ENCODE data around the gene MPPED2. TPM values are rescaled to one million over a fixed set of nuclear protein-coding genes. Genes with fewer than 3 reads are reported as not detected.

MPPED2 gene
- total RNA-seq, 4 donors from 2014 or later = 0.37 to 1.8 (median 1.3) TPM

GRCh38 chr11:30489076-30489475 lies 97.1 kb downstream of the MPPED2 start:
- intact Hi-C loops (cut with DNase I; ENCODE audit: low total_unique reads) = no loop called here
- TF ChIP-seq POLR2A (IDR thresholded peaks at IDR 0.05) = no peak
- TF ChIP-seq CTCF (IDR thresholded peaks at IDR 0.05) = no peak
- H3K4me3 ChIP-seq (ENCODE audit: low read depth, poor library complexity, severe bottlenecking) = no peak overlapping the region
- 61 to 63% methylated on average over 1 of the region's 1 CpG for WGBS, 2 donors
- no peak for DNase-seq (ENCODE audit: low spot score in 2 of 2)

GRCh38 chr11:30488304-30488998 lies 97.7 kb downstream of the MPPED2 start:
- intact Hi-C loops (cut with DNase I; ENCODE audit: low total_unique reads) = no loop called here
- H3K4me3 ChIP-seq (ENCODE audit: low read depth, poor library complexity, severe bottlenecking) = no peak overlapping the region
- DNase-seq (ENCODE audit: low spot score in 2 of 2) = no peak
- 40 to 42% methylated on average over 8 of the region's 8 CpGs for WGBS, 2 donors
- TF ChIP-seq CTCF (IDR thresholded peaks at IDR 0.05) (no peak), POLR2A (IDR thresholded peaks at IDR 0.05) (no peak)

- 69 to 85% methylated on average over 3 of the region's 3 CpGs for WGBS, 2 donors
- intact Hi-C loops (cut with DNase I; ENCODE audit: low total_unique reads) = no loop called here
- DNase-seq (ENCODE audit: low spot score in 2 of 2) = peak in 1 of 2 donors; percentile 36
- H3K4me3 ChIP-seq (ENCODE audit: low read depth, poor library complexity, severe bottlenecking) = no peak overlapping the region
- TF ChIP-seq POLR2A (IDR thresholded peaks at IDR 0.05) (no peak), CTCF (IDR thresholded peaks at IDR 0.05) (no peak)
Measured at GRCh38 chr11:30487200-30487898, 98.8 kb downstream of the MPPED2 start.

GRCh38 chr11:30485756-30486155 lies 100.4 kb downstream of the MPPED2 start:
- H3K4me3 ChIP-seq (ENCODE audit: low read depth, poor library complexity, severe bottlenecking) = no peak overlapping the region
- TF ChIP-seq CTCF (IDR thresholded peaks at IDR 0.05) = no peak
- no peak for TF ChIP-seq POLR2A (IDR thresholded peaks at IDR 0.05)
- DNase-seq (ENCODE audit: low spot score in 2 of 2) = no peak
- intact Hi-C loops (cut with DNase I; ENCODE audit: low total_unique reads) = no loop called here
- 45 to 55% methylated on average over 3 of the region's 3 CpGs for WGBS, 2 donors

- intact Hi-C loops (cut with DNase I; ENCODE audit: low total_unique reads) = no loop called here
- WGBS, 2 donors = 68 to 79% methylated on average over 3 of the region's 3 CpGs
Measured at GRCh38 chr11:30485222-30485621, 100.9 kb downstream of the MPPED2 start.

More at GRCh38 chr11:30485222-30485621, 100.9 kb downstream of the MPPED2 start:
- no peak overlapping the region for H3K4me3 ChIP-seq (ENCODE audit: low read depth, poor library complexity, severe bottlenecking)
- TF ChIP-seq CTCF (IDR thresholded peaks at IDR 0.05) = no peak
- no peak for TF ChIP-seq POLR2A (IDR thresholded peaks at IDR 0.05)
- DNase-seq (ENCODE audit: low spot score in 2 of 2) = no peak

All from lower leg skin (tissue), 4 donors.